Measurements from ENCODE around the gene ANO6. TPM values are rescaled to one million over a fixed set of nuclear protein-coding genes. Genes with fewer than 3 reads are reported as not detected.
"Not testable (repeated sequence)": the region's sequence is repeated elsewhere in the genome, so short reads cannot be mapped to it uniquely, and the experiment has no call there.

The ANO6 gene
- total RNA-seq, 1 donor from 2014 or later, result 91.4 TPM

DNA sequence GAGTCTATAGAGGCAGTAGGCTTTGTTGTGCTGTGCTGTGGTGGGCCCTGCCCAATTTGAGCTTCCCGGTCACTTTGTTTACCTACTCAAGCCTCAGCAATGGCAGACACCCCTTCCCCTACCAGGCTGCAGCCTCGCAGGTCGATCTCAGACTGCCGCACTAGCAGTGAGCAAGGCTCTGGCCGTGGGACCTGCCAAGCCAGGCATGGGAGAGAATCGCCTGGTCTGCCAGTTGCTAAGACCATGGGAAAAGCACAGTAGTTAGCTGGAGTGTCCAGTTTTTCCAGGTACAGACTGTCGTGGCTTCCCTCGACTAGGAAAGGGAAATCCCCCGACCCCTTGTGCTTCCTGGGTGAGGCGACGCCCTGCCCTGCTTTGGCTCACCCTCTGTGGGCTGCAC is 26.3 kb downstream of the ANO6 start:
- DNase-seq (ENCODE audit: low spot score), result no peak

- DNase-seq (ENCODE audit: low spot score), result no peak
Observed at GRCh38 chr12:45243963-45244362, 28.1 kb downstream of the ANO6 start.

- DNase-seq (ENCODE audit: low spot score), result no peak
Observed at GRCh38 chr12:45244561-45245343, 28.9 kb downstream of the ANO6 start.

DNA sequence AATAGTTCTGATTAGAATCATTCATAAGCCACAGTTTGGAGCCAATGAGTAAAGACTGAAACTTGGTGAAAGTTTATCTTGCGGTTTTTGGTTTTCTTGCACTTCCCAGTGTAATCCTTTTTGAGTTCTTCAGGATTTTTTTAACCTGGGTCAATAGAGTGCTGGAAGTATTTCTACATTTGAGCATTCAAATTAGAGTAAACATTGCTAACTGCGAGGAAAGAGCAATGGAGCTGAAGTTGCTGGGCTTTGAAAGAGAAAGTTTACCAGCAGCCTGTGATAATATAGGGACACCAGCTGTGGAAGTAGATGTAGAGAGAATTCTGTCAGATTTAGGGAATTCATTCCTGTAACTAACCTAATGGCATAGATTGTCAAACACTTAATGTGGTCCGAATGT is 30.3 kb downstream of the ANO6 start:
- no peak for DNase-seq (ENCODE audit: low spot score)

DNA sequence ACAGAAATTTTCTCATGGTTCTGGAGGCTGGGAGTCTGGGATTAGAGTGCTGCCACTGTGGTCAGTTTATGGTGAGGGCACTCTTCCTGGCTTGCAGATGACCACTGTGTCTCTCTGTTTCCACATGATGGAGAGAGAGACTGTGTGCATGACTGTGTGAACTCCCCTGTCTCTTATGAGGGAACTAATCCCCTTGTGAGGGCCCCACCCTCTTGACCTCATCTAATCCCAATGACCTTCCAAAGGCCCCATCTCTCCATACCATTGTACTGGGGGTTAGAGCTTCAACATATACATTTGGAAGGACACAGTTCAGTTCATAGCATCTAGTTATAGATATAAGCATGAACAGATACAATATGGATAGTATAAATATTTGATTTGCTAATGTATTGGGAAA is 31.7 kb downstream of the ANO6 start:
- DNase-seq (ENCODE audit: low spot score), result no peak

DNA sequence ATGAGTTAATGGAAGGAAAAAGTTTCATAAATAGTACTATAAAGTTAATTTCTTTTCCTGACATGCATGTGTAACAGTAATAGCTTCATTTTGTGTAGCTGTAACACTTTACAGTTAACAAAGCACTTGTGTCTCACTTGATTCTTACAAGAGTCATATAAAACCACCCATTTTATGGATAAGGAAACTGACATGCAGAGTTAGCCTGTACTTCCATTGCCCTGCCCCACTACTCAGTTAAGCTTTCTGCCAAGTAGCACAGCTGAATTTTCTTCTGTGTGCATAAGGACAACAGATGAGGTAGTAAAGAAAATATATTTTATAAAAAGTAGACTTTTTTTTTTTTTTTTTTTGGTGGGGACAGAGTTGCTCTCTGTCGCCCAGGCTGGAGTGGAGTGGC is 32.2 kb downstream of the ANO6 start:
- DNase-seq (ENCODE audit: low spot score), result no peak

DNA sequence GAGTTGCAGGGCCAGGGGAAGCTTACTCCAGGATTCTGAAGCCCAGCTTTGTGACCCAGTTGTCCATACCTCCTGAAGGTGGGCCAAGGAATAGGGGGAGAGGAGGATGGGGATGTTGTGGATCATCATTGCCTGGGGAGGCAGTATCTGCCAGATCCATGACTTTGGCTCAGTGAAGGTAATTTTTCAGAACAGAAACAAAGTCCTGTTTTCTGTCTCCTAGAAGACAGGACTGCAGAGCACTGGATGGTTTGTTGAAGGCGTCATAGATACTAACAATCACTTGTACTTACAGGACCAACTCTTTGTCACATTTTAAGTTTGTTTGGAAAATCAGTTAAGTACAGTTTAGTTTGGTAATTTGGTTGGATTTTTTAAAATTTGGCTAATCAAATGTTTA is 38.4 kb downstream of the ANO6 start:
- no peak for DNase-seq (ENCODE audit: low spot score)

GRCh38 chr12:45256721-45257120 is 40.8 kb downstream of the ANO6 start:
- no peak for DNase-seq (ENCODE audit: low spot score)

DNA sequence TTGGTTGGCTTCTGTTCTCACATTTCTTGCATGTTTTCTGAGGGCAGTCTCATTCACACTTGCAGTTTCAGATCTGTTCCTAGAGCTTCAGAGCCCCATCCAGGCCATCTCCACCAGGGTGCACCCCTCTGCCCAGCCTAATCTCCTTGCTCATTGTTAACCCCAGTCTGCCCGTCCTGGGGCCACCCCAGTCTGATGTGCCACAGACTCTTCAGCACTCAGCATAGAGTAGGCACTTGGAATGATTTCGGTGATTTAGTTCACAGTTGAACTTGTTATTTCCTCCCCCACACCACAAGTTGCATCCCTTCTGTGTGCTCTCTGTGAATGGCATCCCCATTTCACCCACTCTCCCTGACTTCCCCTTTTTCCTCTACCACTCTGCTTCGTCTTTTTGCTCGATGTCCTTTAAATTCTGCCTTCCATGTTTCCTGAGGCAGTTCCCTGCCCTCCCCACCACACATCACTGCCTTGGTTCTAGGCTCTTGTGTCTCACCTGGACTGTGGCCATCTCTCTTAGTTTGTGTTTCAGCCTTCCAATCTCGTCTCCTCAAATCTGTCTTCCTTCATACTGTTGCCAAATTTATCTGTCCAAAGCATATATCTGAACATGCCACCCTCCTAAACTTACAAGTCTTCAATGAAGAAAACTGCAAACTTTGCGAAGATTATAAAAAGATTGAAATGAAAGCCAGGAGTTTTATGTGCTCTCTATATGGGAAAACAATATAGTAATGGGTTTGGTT is 41.5 kb downstream of the ANO6 start:
- DNase-seq (ENCODE audit: low spot score), result no peak

- DNase-seq (ENCODE audit: low spot score), result no peak
Observed at GRCh38 chr12:45259675-45260074, 43.8 kb downstream of the ANO6 start.

DNA sequence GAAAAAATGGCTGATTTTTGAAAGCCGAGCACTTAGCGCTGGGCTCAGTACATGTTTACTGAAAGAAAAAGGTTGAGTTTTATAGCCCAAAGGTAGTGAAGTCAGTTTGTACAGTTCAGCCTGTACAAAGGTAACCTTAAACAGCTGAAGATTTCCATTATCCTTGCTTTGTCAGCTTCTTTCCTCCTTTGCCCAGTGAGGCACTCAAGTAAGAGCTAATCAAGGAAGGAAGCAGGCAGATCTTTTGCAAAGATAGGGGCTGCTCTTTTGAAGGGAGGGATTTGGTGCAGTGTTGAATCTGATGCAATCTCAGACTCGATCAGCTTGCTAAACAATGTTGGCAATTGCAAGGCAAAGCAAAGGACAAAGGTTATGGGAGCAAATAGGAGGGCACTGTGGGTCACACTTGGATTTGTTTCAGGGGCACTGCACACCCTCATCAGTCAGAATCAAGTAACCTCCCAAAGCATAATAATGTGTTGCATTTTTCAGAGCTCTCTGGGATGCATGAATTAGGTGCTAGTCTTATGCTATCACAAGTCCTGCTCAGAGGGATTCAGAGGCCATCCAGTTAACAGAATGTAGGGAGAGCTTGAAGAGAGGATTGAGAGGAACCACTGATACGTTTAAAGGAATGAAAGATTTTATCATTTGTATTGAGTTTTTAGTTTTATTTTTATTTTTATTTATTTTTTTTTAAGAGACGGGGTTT is 44.4 kb downstream of the ANO6 start:
- no peak for DNase-seq (ENCODE audit: low spot score)

GRCh38 chr12:45260854-45261253 is 45.0 kb downstream of the ANO6 start:
- no peak for DNase-seq (ENCODE audit: low spot score)

- DNase-seq (ENCODE audit: low spot score), result not testable (repeated sequence)
Observed at GRCh38 chr12:45262185-45262584, 46.3 kb downstream of the ANO6 start.

DNA sequence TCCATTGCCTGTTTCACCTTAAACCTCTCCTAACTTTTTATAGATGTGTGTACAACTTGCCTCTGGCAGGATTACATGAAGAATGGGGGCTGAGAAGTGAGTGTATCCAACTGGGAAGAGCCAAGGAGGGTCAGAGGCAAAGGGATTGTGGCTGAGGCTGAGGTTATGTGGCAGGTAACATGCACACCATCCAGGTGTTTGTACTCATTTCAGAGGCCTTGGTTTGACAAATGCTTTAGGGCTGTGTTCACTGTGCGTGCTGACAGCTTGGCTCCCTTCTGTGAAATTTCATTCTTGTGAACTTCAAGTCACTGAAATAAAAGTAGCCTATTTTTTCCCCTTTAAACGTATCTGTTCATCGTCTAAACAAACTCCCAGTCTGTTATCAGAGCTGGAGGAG is 47.7 kb downstream of the ANO6 start:
- DNase-seq (ENCODE audit: low spot score), result no peak

- peak; percentile 65 for DNase-seq (ENCODE audit: low spot score)
Observed at GRCh38 chr12:45268672-45269411, 52.9 kb downstream of the ANO6 start.

GRCh38 chr12:45269412-45269751 is 53.5 kb downstream of the ANO6 start:
- no peak for DNase-seq (ENCODE audit: low spot score)

- DNase-seq (ENCODE audit: low spot score), result no peak
Observed at GRCh38 chr12:45270951-45271350, 55.1 kb downstream of the ANO6 start.

DNA sequence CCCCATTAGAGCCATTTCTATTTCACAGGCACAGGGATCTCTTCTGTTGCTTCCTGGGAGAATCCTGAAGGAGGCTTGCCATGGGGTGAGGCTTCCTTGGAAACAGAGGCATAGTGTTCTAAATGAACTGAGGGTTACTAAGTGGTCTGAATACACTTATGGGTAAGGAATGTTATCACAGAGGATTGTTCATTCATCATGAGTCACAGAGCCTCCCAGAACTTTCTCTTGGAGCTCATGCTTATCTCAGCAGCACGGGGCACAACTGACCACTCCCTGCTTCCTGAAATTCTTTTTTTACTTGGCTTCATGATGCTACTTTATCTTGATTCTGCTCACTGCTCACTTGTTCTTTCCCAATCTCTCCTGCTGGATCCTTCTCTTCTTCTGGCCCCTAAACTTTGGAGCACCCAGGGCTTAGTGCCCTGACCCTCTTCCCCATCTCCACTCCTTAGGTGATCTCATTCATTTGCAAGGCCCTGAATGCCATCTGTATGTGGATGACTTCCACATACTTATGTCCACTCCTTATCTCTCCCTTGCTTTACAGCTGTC is 57.9 kb downstream of the ANO6 start:
- DNase-seq (ENCODE audit: low spot score), result peak; percentile 46

DNA sequence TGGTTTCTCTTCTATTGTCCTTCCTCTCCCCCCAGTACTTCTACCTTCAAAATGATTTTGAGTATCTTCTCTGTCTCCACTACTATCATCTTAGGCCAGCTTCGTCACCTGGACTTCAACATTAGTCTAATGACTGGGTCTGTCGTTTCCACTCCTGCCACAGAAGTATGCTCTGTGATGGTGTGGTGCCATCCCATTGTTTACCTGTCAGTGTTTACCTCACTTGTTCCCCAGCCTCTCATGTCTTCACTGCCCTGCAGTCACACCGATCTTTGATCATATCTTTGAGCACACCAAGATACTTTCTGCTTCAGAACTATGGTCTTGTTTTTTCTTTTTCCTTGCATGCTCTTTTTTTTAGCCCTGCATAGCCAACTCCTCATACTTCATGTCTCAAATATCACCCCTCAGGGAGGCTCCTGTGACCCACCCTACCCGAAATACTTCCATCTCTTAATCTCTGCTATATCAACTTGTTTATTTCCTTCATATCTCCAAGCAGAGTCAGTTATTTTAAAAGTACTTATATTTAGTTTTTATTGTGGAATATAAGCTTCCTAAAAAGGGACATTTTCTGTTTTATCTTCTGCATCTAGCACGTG is 60.4 kb downstream of the ANO6 start:
- no peak for DNase-seq (ENCODE audit: low spot score)

DNA sequence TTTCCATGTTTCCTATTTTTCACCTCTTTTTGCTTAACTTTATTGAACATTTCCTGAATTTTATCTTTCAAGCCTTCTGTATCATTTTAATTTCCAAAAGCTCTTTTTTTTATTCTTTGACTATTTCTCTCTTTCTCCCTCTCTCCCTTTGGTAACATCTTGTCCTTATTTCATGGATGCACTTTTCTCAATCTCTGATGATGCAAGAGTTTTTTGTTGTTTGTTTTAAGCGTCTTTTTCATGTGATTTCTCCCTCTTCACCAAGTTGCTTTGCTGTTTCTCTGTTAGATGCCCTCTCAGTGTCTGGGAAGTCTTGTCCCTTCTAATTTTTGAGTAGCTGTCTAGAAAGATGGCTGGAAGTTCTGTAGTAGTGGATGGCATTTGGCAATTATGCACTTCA is 62.6 kb downstream of the ANO6 start:
- DNase-seq (ENCODE audit: low spot score), result no peak
